DMS114 treated with DMSO at 0.1 percent for 48 hours (cell line): Measurements from ENCODE around the gene SPOCK1.

Source experiments
- DNase-seq: peaks from one replicate; lab custom pipeline; 2025; ENCODE audit not compliant: unreplicated experiment; lab: John Stamatoyannopoulos, UW

Gene SPOCK1

GRCh38 chr5:137496919-137497318 is 2.2 kb downstream of the SPOCK1 start:
- no peak for DNase-seq

- no peak for DNase-seq
Observed at GRCh38 chr5:137492331-137492730, 6.8 kb downstream of the SPOCK1 start.

GRCh38 chr5:137491121-137491520 is 8.0 kb downstream of the SPOCK1 start:
- DNase-seq = no peak

- DNase-seq = no peak
Observed at GRCh38 chr5:137490591-137490990, 8.5 kb downstream of the SPOCK1 start.

GRCh38 chr5:137488974-137489373 is 10.2 kb downstream of the SPOCK1 start:
- DNase-seq = no peak

- no peak for DNase-seq
Observed at GRCh38 chr5:137488516-137488915, 10.6 kb downstream of the SPOCK1 start.

- no peak for DNase-seq
Observed at GRCh38 chr5:137487600-137487999, 11.5 kb downstream of the SPOCK1 start.

GRCh38 chr5:137486707-137487106 is 12.4 kb downstream of the SPOCK1 start:
- DNase-seq = no peak

- DNase-seq = no peak
Observed at GRCh38 chr5:137481596-137481995, 17.5 kb downstream of the SPOCK1 start.

- DNase-seq = no peak
Observed at GRCh38 chr5:137478043-137478442, 21.1 kb downstream of the SPOCK1 start.

GRCh38 chr5:137470921-137471220 is 28.3 kb downstream of the SPOCK1 start:
- no peak for DNase-seq

- DNase-seq = no peak
Observed at GRCh38 chr5:137470111-137470920, 28.8 kb downstream of the SPOCK1 start.

- no peak for DNase-seq
Observed at GRCh38 chr5:137466889-137467288, 32.2 kb downstream of the SPOCK1 start.

GRCh38 chr5:137465930-137466329 is 33.2 kb downstream of the SPOCK1 start:
- DNase-seq = no peak

GRCh38 chr5:137462816-137463520 is 36.2 kb downstream of the SPOCK1 start:
- DNase-seq = no peak

- DNase-seq = no peak
Observed at GRCh38 chr5:137462265-137462590, 36.9 kb downstream of the SPOCK1 start.

GRCh38 chr5:137461391-137462264 is 37.5 kb downstream of the SPOCK1 start:
- no peak for DNase-seq

- DNase-seq = no peak
Observed at GRCh38 chr5:137454671-137455070, 44.5 kb downstream of the SPOCK1 start.

GRCh38 chr5:137453483-137454080 is 45.5 kb downstream of the SPOCK1 start:
- DNase-seq = no peak

GRCh38 chr5:137450759-137451158 is 48.4 kb downstream of the SPOCK1 start:
- DNase-seq = no peak

GRCh38 chr5:137448868-137449267 is 50.3 kb downstream of the SPOCK1 start:
- DNase-seq = no peak
